Posterior vena cava (tissue), 2 donors: Measurements from ENCODE around the gene PALM. TPM values are rescaled to one million over a fixed set of nuclear protein-coding genes. Genes with fewer than 3 reads are reported as not detected.

ENCODE experiments used
- DNase-seq: peaks from one replicate; pipeline ENCODE4 v3.0.0-alpha.2; 2020; ENCODE audit warnings: low spot score
- intact Hi-C, 2 donors: fragments of 100-400 bp; cut with DNase I; formaldehyde crosslinking; loops; one replicate each; pipeline versions ENCODE4 v1.14.1 to v1.14.2; 2022 to 2023
- total RNA-seq, 2 donors: library from RNA; stranded (reverse); fragmentation: NEBNext Ultra II Directional; extraction: Animal tissue kit (Norgen Biotek cat#: 25700); gene quantifications; one replicate each; pipeline ENCODE4 v1.2.1, GENCODE V29; 2021
- donor health status: DM: yes; HTN: yes; CAD: no.
- donor health status: DM: yes; HTN: yes; CAD: no.

PALM gene
- total RNA-seq, 2 donors from 2014 or later = 89.6 to 128 TPM

GRCh38 chr19:789701-790060 is 80.9 kb downstream of the PALM start:
- intact Hi-C loops = no loop called here
- no peak for DNase-seq

DNA sequence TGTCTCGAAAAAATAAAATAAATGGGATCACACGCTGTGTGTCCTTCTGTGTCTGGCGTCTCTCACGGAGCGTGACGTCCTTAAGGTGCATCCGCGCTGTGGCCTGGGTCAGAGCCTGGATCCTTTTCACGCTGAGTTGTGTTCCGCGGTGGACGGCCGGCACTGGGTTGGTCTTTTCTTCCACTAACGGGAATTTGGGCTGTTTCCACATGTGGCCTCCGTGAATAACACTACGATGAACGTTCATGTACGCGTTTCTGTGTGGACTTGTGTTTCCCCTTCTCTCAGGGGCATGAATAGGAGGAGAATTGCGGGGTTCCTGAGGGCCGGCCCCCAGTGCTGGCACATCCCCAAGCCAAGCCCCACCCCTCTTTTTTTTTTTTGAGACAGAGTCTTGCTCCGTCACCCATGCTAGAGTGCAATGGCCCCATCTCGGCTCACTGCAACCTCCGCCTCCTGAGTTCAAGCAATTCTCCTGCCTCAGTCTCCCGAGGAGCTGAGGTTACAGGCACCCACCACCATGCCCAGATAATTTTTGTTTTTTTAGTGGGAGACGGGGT is 82.4 kb downstream of the PALM start:
- no peak for DNase-seq
- intact Hi-C loops = no loop called here

DNA sequence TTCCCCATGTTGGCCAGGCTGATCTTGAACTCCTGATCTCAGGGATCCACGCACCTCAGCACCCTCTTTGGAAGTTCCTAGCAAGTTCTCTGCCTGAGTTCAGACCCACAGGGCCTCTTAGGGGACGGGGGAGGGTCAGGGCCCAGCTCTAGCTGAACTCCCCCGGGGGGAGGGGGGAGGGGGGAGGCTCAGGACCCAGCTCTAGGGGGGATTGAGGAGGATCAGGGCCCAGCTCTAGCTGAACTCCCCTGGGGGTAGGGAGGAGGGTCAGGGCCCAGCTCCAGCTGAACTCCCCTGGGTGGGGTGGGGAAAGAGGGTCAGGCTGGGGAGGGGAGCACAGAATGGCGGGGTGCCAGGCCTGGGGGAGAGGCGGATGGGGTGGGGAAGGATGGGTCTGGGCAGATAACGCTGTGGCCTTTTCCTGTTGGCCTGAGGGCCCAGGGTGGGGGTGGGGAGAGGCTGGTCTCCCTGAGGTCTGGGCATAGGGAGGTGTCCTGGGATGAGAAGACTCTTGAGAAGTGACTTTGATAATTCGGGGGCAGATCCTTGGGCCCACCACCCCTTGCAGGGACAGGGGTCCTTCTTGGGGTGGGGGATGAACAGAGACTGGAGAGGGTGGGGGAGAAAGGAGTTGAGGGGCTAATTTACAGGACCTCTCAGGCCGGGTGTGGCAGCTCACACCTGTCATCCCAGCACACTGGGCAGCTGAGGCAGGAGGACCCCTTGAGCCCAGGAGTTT is 83.0 kb downstream of the PALM start:
- intact Hi-C loops = no loop called here

DNA sequence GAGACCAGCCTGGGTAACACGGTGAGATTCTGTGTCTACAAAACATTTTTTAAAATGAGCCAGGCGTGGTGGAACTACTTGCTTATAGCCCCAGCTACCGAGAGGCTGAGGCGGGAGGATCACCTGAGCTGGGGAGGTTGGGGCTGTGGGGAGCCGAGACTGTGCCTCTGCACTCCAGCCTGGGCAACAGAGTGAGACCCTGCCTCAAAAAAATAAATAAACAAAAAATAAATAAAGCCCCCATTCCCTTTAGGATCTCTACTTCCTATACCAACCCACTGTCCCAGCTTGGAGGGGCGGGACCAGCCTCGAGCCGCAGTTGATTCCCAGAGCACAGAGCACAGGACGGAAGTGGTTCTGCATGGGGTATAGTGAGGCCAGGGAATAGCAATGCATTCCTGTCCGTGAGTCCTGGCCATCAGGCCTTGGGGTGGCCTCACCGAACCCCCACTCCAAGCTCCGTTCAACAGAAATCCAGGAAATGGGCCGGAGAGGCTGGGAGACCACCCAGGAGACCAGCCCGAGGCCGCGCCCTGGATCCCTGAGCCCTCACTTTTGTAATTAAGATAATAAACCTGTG is 83.7 kb downstream of the PALM start:
- intact Hi-C loops = no loop called here
- DNase-seq = no peak

More for the DNA sequence above, 83.0 kb downstream of the PALM start:
- DNase-seq = no peak

DNA sequence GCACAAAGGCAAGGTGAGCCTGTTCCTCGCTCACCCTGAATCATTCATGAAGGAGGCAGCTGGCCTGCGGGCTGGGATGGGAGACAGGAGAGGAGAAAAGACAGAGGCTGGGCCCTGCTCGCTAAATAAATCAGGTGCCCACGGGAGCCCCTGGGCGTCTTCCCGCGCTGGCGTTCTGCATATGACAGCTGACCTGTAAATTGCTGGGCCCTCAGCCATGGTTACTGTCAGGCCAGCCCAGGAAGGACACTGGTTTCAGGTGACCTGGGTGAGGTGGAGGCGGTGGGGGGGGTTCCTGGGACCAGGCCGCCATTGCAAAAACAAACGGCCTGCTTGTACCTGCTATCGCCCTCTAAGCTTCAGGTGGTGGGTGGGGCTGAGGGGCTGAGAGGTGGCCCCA is 85.1 kb downstream of the PALM start:
- no peak for DNase-seq
- intact Hi-C loops = no loop called here

DNA sequence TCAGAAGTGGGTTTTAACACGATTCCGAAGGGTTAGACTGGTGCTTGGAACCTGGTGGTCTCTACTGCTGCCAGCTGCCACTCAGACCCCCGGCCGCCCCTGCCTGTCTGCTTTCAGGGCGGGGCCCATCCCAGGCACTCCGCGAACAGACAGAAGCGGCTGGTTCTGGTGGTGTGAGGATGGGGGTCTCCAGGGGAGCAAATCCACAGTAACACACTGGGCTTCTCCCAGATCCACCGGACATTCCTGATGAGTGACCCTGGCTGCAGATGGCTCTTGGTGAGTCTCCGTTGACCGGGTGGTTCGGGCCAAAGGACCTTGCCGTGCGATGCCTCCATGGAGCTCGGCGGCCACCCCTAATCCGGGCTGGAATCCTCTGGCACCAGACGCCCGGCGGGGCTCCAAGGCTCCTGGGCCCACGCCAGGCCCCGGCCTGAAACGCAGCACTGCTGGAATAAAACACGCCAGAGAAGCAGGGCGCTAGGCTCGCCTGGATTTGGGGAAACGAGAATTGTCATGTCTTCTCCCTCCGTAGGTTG is 86.4 kb downstream of the PALM start:
- intact Hi-C loops = no loop called here

DNA sequence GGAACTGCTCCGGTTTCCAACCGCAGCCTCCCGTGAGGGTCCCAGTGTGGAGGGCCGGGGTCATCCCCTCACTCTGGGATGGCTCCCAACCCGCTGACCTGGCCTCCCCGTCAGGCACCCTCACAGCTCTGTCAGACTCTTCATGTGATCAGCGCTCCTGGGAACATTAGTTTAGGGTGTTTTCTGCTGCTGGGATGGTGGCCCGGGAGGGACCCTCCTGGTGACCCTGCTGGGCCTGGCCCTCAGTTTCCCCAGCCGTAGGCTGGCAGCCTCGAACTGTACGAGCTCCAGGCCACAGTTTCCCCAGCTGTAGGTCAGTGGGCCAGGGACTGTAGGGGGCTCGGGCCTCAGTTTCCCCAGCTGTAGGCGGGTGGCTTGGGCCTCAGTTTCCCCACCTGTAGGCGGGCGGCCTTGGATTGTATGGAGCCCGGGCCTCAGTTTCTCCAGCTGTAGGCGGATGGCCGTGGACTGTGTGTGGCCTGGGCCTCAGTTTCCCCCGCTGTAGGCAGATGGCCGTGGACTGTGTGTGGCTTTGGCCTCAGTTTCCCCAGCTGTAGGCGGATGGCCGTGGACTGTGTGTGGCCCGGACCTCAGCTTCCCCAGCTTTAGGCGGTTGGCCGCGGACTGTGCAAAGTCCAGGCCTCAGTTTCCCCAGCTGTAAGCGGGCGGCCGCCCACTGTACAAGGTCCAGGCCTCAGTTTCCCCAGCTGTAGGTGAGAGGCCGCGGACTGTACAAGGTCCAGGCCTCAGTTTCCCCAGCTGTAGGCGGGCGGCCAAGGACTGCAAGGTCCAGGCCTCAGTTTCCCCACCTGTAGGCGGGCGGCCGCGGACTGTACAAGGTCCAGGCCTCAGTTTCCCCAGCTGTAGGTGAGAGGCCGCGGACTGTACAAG is 87.2 kb downstream of the PALM start:
- DNase-seq = no peak
- intact Hi-C loops = no loop called here

More for the DNA sequence above, 86.4 kb downstream of the PALM start:
- no peak for DNase-seq

DNA sequence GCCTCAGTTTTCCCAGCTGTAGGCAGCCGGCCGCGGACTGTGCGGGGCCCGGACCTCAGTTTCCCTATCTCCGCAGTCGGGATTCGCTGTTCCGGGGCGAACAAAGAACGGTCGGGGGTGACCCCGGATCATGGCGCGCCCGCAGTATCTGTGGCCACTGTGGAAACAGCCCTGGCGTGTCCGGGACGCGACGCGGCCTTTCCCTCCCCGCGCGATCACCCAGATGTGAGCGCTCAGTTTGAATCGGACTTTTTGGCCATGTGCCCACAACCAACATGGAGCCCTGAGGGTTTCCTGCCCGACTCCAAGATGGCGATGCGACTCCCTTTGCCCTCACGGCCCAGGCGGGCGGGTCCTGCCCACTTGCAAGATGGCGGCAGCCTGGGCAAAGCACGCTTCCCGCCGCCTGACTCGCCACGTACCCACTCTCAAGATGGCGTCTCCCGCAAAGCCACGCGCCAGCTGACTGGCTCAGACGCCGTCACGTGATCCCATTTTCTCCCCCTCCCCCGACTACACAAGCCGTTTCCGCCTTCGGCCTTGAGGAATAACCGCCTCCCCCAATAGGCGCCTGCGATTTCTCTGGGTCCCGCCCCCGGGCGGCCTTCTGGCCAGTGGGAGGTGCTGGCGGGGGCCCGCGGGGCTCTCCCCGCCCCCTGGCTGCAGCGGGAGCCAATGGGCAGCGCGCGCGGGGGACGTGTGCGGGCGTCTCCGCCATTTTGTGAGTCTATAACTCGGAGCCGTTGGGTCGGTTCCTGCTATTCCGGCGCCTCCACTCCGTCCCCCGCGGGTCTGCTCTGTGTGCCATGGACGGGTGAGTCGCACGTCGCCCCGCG is 88.2 kb downstream of the PALM start, which contains the start of gene PTBP1:
Gene PTBP1 (plus strand): TSS at position 761 of the 836 bp plus-strand sequence. CDS start 46 bp downstream, at position 807.
- DNase-seq = peak; percentile 100
- intact Hi-C loops = no loop called here

Other genes starting within 250 kb of the PALM start
- gene SHC2, start 247.9 kb upstream of the PALM start, total RNA-seq = 10 to 100 TPM; 21.0 to 21.9 TPM
- gene MADCAM1, start 212.4 kb upstream of the PALM start, total RNA-seq = under 1 TPM in 1 of 2 donors, not detected in 1; 0.42 TPM
- 10 to 100 TPM; 21.0 to 21.2 TPM for gene TPGS1, start 201.4 kb upstream of the PALM start, total RNA-seq
- gene CDC34, start 177.2 kb upstream of the PALM start, total RNA-seq = 10 to 100 TPM; 41.1 to 45.8 TPM
- under 1 TPM; 0.74 to 0.76 TPM for gene GZMM, start 164.9 kb upstream of the PALM start, total RNA-seq
- 100 to 1,000 TPM; 288 to 300 TPM for gene BSG, start 136.3 kb upstream of the PALM start, total RNA-seq
- under 1 TPM; 0.10 to 0.37 TPM for gene HCN2, start 119.1 kb upstream of the PALM start, total RNA-seq
- 10 to 100 TPM; 25.6 to 30.7 TPM for gene POLRMT, start 75.4 kb upstream of the PALM start, total RNA-seq
- under 1 TPM in 1 of 2 donors, not detected in 1; 0.37 TPM for gene FGF22, start 69.1 kb upstream of the PALM start, total RNA-seq
- 10 to 100 TPM; 24.5 to 27.1 TPM for gene RNF126, start 45.7 kb upstream of the PALM start, total RNA-seq
- 100 to 1,000 TPM; 234 to 270 TPM for gene FSTL3, start 32.5 kb upstream of the PALM start, total RNA-seq
- gene PRSS57, start 13.5 kb upstream of the PALM start, total RNA-seq = not detected
- gene MISP, start 42.2 kb downstream of the PALM start, total RNA-seq = under 1 TPM in 1 of 2 donors, not detected in 1; 0.14 TPM
- gene PTBP1, start 88.5 kb downstream of the PALM start, total RNA-seq = 100 to 1,000 TPM; 151 to 168 TPM
- not detected for gene PLPPR3, start 113.0 kb downstream of the PALM start, total RNA-seq
- gene AZU1, start 118.9 kb downstream of the PALM start, total RNA-seq = under 1 TPM in 1 of 2 donors, not detected in 1; 0.29 TPM
- gene PRTN3, start 132.1 kb downstream of the PALM start, total RNA-seq = under 1 TPM in 1 of 2 donors, not detected in 1; 0.38 TPM
- gene ELANE, start 143.4 kb downstream of the PALM start, total RNA-seq = 1 to 10 TPM in 1 of 2 donors, under 1 TPM in 1; 0.33 to 2.2 TPM
- gene CFD, start 150.7 kb downstream of the PALM start, total RNA-seq = 100 to 1,000 TPM; 122 to 297 TPM
- gene MED16, start 184.3 kb downstream of the PALM start, total RNA-seq = 10 to 100 TPM; 29.4 to 33.6 TPM
- not detected for gene RNU6-9, start 184.5 kb downstream of the PALM start, total RNA-seq
- gene R3HDM4, start 204.3 kb downstream of the PALM start, total RNA-seq = 10 to 100 TPM; 36.2 to 41.5 TPM
- gene KISS1R, start 208.4 kb downstream of the PALM start, total RNA-seq = not detected
- 1 to 10 TPM; 6.3 to 10.0 TPM for gene ARID3A, start 217.1 kb downstream of the PALM start, total RNA-seq